ENCODE data around the gene SLC22A12. TPM values are rescaled to one million over a fixed set of nuclear protein-coding genes. Genes with fewer than 3 reads are reported as not detected.

Gene SLC22A12
- polyA plus RNA-seq, 2 of the 4 experiments (the other 2 are of a cell fraction) = not detected

- CTCF ChIA-PET = no interaction called here
- no peak overlapping the region for H3K4me2 ChIP-seq
- H3K9me3 ChIP-seq = no peaks in the 10 kb centered on the region
- POLR2A ChIA-PET = no interaction called here
- no peak overlapping the region for H3K4me3 ChIP-seq
- ATAC-seq (no peak), DNase-seq (ENCODE audit: low read depth in 1 of 2, low spot score in 1 of 2) (no peak), FAIRE-seq (no peak)
- no peak for TF ChIP-seq POLR2A (IDR thresholded peaks at IDR 0.05; ENCODE audit: low read length)
- TF ChIP-seq EHF (CRISPR knock-in tag; IDR thresholded peaks at IDR 0.05) = no peak
- no peak for TF ChIP-seq PHF8 (IDR thresholded peaks at IDR 0.05; ENCODE audit: borderline replicate concordance, low read depth)
- TF ChIP-seq FOSL2 (IDR thresholded peaks at IDR 0.05) = no peak
- no peak for TF ChIP-seq FOSL2 (CRISPR knock-in tag; IDR thresholded peaks at IDR 0.05)
- no peak for TF ChIP-seq TP53 (CRISPR knock-in tag; IDR thresholded peaks at IDR 0.05)
- TF ChIP-seq MAZ (IDR thresholded peaks at IDR 0.05; ENCODE audit: borderline replicate concordance, low read depth, low read length) = no peak
- no peak for TF ChIP-seq REST (IDR thresholded peaks at IDR 0.05)
- no peak for TF ChIP-seq NFE2L2 (conservative IDR thresholded peaks at IDR 0.05; ENCODE audit: low read length)
- TF ChIP-seq POLR2AphosphoS2 (conservative IDR thresholded peaks at IDR 0.05; ENCODE audit: low read length) = no peak
- no peak for TF ChIP-seq HOXB5 (CRISPR knock-in tag; IDR thresholded peaks at IDR 0.05)
- no peak for TF ChIP-seq ZNF302 (CRISPR knock-in tag; IDR thresholded peaks at IDR 0.05)
- H3K4me1 ChIP-seq = no peaks in the 10 kb centered on the region
- H3K27ac ChIP-seq = no peak overlapping the region
- 86% methylated on average over 24 of the region's 55 CpGs for WGBS (ENCODE audit: missing lambda C conversion rate)
Measured at GRCh38 chr11:64607381-64607985, 16.5 kb downstream of the SLC22A12 start.

- no peak for DNase-seq (ENCODE audit: low read depth in 1 of 2, low spot score in 1 of 2)
- Histone ChIP-seq H3K4me3 (no peak overlapping the region), H3K4me2 (no peak overlapping the region), H3K9me3 (no peaks in the 10 kb centered on the region), H3K27ac (no peak overlapping the region), H3K4me1 (no peaks in the 10 kb centered on the region)
- FAIRE-seq = no peak
- no peak for TF ChIP-seq RAD21 (conservative IDR thresholded peaks at IDR 0.05 in 1 of 2, IDR thresholded peaks at IDR 0.05 in 1 of 2)
- no peak for TF ChIP-seq REST (IDR thresholded peaks at IDR 0.05)
- no peak for TF ChIP-seq ZFP36 (IDR thresholded peaks at IDR 0.05; ENCODE audit: borderline replicate concordance, partially characterized antibody)
- TF ChIP-seq POLR2AphosphoS2 (conservative IDR thresholded peaks at IDR 0.05; ENCODE audit: low read length) = no peak
- no peak for TF ChIP-seq MAFK (IDR thresholded peaks at IDR 0.05; ENCODE audit: partially characterized antibody)
- no peak for TF ChIP-seq ESRRA (IDR thresholded peaks at IDR 0.05; ENCODE audit: borderline replicate concordance, low read length)
- no peak for TF ChIP-seq HDAC2 (IDR thresholded peaks at IDR 0.05)
- TF ChIP-seq ZNF302 (CRISPR knock-in tag; IDR thresholded peaks at IDR 0.05) = no peak
- TF ChIP-seq USF2 (IDR thresholded peaks at IDR 0.05) = no peak
- TF ChIP-seq EHF (CRISPR knock-in tag; IDR thresholded peaks at IDR 0.05) = no peak
- no peak for TF ChIP-seq JUNB (IDR thresholded peaks at IDR 0.05)
- no peak for TF ChIP-seq ATOH8 (CRISPR knock-in tag; IDR thresholded peaks at IDR 0.05; ENCODE audit: low read depth)
- no peak for TF ChIP-seq CHD2 (IDR thresholded peaks at IDR 0.05; ENCODE audit: low read length, partially characterized antibody)
- TF ChIP-seq RARB (CRISPR knock-in tag; IDR thresholded peaks at IDR 0.05) = no peak
- TF ChIP-seq JUN (IDR thresholded peaks at IDR 0.05) = no peak
- no peak for TF ChIP-seq HEYL (CRISPR knock-in tag; IDR thresholded peaks at IDR 0.05)
- no peak for TF ChIP-seq RCOR1 (IDR thresholded peaks at IDR 0.05; ENCODE audit: low read depth, low read length)
- no peak for TF ChIP-seq HOXB5 (CRISPR knock-in tag; IDR thresholded peaks at IDR 0.05)
- no peak for TF ChIP-seq TFCP2L1 (CRISPR knock-in tag; IDR thresholded peaks at IDR 0.05)
- no peak for ATAC-seq
- 83% methylated on average over 18 of the region's 18 CpGs for WGBS (ENCODE audit: missing lambda C conversion rate)
- CTCF ChIA-PET = interaction anchor here (0.8 to 1.5 kb wide), 2 partner anchors 18 to 38 kb away, joined by 4 to 5 read pairs; no protein-coding TSS in a partner anchor
- POLR2A ChIA-PET = no interaction called here
Measured at GRCh38 chr11:64608046-64608445, 17.0 kb downstream of the SLC22A12 start.
